WTC11 (cell line): Measurements from ENCODE around the gene MAPK8IP1.

Experiments
- IRF1 ChIP-seq: sonication (generic); formaldehyde crosslinking; IDR thresholded peaks from 2 replicates; pipeline ENCODE4 v1.8.0; 2023; ENCODE audit warnings: missing genetic modification reagents
- PREB ChIP-seq: sonication (generic); formaldehyde crosslinking; IDR thresholded peaks from 2 replicates; pipeline ENCODE4 v1.8.1; 2022; ENCODE audit warnings: mild to moderate bottlenecking, missing genetic modification reagents, moderate library complexity, borderline replicate concordance
- ZNF138 ChIP-seq: sonication (generic); formaldehyde crosslinking; conservative IDR thresholded peaks from 2 replicates; pipeline ENCODE4 v1.8.1; 2022; ENCODE audit warnings: mild to moderate bottlenecking, moderate library complexity, missing genetic modification reagents
- ZNF263 ChIP-seq: sonication (generic); formaldehyde crosslinking; IDR thresholded peaks from 2 replicates; pipeline ENCODE4 v1.8.1; 2022; ENCODE audit warnings: low read depth, mild to moderate bottlenecking, moderate library complexity, missing genetic modification reagents

GRCh38 chr11:45921561-45922424 lies 36.3 kb downstream of the MAPK8IP1 start:
- TF ChIP-seq ZNF263 = no peak
- TF ChIP-seq ZNF138 (CRISPR knock-in tag) = no peak
- no peak for TF ChIP-seq IRF1 (CRISPR knock-in tag)
- no peak for TF ChIP-seq PREB (CRISPR knock-in tag)
